ENCODE results near the gene MEX3D. TPM values are rescaled to one million over a fixed set of nuclear protein-coding genes. Genes with fewer than 3 reads are reported as not detected.

The MEX3D gene
- total and polyA plus RNA-seq, 4 donors = 0.92 to 9.1 (median 5.2) TPM

DNA sequence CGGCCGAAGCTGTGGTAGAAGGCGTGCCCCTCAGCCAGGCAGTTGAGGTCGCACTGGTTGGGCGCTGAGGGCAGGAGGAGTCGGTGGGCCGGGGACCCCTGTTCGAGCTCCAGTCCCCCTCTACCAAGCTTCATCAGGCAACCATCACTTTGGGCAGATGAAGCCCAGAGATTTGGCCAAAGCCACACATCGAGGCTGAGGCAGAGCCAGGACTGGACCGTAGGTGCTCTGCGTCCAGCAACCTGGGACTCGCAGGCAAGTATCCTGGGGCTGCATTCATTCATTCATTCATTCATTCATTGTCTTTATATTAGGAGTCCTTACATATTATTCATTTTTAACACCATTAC lies 59.6 kb downstream of the MEX3D start:
- H3K27me3 ChIP-seq (ENCODE audit: control insufficient read depth in 4 of 4, insufficient read depth in 4 of 4, low read length in 3 of 4) = no peaks in the 10 kb centered on the region
- TF ChIP-seq NR2F2 (IDR thresholded peaks at IDR 0.05) (no peak), YY1 (IDR thresholded peaks at IDR 0.05) (no peak), HNF4A (conservative IDR thresholded peaks at IDR 0.05) (no peak), RAD21 (IDR thresholded peaks at IDR 0.05) (no peak)
- TF ChIP-seq, protein P1, sequence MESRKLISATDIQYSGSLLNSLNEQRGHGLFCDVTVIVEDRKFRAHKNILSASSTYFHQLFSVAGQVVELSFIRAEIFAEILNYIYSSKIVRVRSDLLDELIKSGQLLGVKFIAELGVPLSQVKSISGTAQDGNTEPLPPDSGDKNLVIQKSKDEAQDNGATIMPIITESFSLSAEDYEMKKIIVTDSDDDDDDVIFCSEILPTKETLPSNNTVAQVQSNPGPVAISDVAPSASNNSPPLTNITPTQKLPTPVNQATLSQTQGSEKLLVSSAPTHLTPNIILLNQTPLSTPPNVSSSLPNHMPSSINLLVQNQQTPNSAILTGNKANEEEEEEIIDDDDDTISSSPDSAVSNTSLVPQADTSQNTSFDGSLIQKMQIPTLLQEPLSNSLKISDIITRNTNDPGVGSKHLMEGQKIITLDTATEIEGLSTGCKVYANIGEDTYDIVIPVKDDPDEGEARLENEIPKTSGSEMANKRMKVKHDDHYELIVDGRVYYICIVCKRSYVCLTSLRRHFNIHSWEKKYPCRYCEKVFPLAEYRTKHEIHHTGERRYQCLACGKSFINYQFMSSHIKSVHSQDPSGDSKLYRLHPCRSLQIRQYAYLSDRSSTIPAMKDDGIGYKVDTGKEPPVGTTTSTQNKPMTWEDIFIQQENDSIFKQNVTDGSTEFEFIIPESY (IDR thresholded peaks at IDR 0.05) = no peak
- TF ChIP-seq, protein P2, sequence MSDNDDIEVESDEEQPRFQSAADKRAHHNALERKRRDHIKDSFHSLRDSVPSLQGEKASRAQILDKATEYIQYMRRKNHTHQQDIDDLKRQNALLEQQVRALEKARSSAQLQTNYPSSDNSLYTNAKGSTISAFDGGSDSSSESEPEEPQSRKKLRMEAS (IDR thresholded peaks at IDR 0.05) = no peak
- no peaks in the 10 kb centered on the region for H3K36me3 ChIP-seq (ENCODE audit: control insufficient read depth in 4 of 4, insufficient read depth in 3 of 4, low read depth in 1 of 4, low read length in 3 of 4)
- no peak overlapping the region for H3K9ac ChIP-seq (ENCODE audit: low read depth in 1 of 2, low read length in 2 of 2)
- no peak overlapping the region for H3K27ac ChIP-seq (ENCODE audit: low read depth in 1 of 2, low read length in 2 of 2)
- H3K4me1 ChIP-seq (ENCODE audit: control insufficient read depth in 4 of 4, insufficient read depth in 4 of 4, low read length in 3 of 4) = peaks cover 3 to 29% (median 14%) of the 10 kb centered on the region in 4 donors
- H3K9me3 ChIP-seq (ENCODE audit: control insufficient read depth in 4 of 4, low read length in 3 of 4) = no peaks in the 10 kb centered on the region
- no peak for DNase-seq (ENCODE audit: low spot score)
- peak overlapping the region in 1 of 3 donors; percentile 26 for H3K4me3 ChIP-seq (ENCODE audit: low read depth in 1 of 3, low read length in 3 of 3)
- 54% methylated on average over 12 of the region's 12 CpGs for WGBS

DNA sequence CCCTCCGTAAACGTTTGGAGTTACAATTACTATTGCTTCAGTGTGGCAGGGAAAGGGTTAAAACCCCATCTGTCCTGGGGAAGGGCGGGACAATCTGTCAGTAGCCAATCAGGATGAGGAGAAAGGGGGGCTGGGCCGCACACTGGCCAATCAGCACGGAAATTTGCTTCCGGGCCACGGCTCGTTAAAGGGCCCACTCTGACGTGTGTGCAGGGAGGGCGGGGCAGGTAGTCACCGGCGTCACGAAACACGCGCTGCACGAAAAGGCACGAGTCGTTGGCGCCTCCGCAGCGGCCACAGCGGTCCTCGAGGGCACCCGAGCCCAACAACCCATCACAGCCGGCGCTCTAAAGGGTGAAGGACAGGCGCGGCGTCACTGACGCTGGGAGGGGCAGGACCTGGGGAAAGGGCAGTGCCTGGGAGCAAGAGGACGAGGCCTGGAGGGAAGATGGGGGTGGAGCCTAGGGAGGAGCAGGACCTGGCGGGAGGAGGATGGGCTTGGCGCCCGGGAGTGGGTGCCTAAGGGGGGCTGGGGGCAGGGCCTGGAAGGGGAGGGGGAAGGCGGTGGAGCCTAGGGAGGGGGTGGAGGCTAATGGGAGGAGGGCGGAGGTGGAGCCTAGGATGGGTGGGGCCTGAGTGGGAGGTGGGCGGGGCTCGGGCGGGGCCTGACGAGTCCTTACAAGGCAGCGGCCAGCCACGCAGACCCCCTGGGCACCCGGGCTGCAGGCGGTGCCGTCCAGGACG lies 60.2 kb downstream of the MEX3D start:
- H3K36me3 ChIP-seq (ENCODE audit: control insufficient read depth in 4 of 4, insufficient read depth in 3 of 4, low read depth in 1 of 4, low read length in 3 of 4) = no peaks in the 10 kb centered on the region
- DNase-seq (ENCODE audit: low spot score) = peak; percentile 92
- H3K9me3 ChIP-seq (ENCODE audit: control insufficient read depth in 4 of 4, low read length in 3 of 4) = no peaks in the 10 kb centered on the region
- no peak overlapping the region for H3K9ac ChIP-seq (ENCODE audit: low read depth in 1 of 2, low read length in 2 of 2)
- H3K27ac ChIP-seq (ENCODE audit: low read depth in 1 of 2, low read length in 2 of 2) = peak overlapping the region; percentile 58 to 73
- WGBS = 3% methylated on average over 46 of the region's 46 CpGs
- peak overlapping the region; percentile 21 to 56 (median 26) for H3K4me3 ChIP-seq (ENCODE audit: low read depth in 1 of 3, low read length in 3 of 3)
- H3K4me1 ChIP-seq (ENCODE audit: control insufficient read depth in 4 of 4, insufficient read depth in 4 of 4, low read length in 3 of 4) = peaks cover 3 to 29% (median 14%) of the 10 kb centered on the region in 4 donors
- H3K27me3 ChIP-seq (ENCODE audit: control insufficient read depth in 4 of 4, insufficient read depth in 4 of 4, low read length in 3 of 4) = no peaks in the 10 kb centered on the region
- TF ChIP-seq, protein P1 (IDR thresholded peaks at IDR 0.05) = no peak
- TF ChIP-seq SP1 (IDR thresholded peaks at IDR 0.05) (peak; percentile 94), GABPA (IDR thresholded peaks at IDR 0.05 in 1 of 2, conservative IDR thresholded peaks at IDR 0.05 in 1 of 2) (peak in 1 of 2 donors; percentile 51), HNF4A (conservative IDR thresholded peaks at IDR 0.05) (peak; percentile 3 to 48), RXRA (IDR thresholded peaks at IDR 0.05) (peak; percentile 23 to 36), JUND (IDR thresholded peaks at IDR 0.05) (no peak), FOXA2 (IDR thresholded peaks at IDR 0.05) (no peak)
- TF ChIP-seq, protein P2 (IDR thresholded peaks at IDR 0.05) = peak; percentile 96
- TF ChIP-seq, protein P3, sequence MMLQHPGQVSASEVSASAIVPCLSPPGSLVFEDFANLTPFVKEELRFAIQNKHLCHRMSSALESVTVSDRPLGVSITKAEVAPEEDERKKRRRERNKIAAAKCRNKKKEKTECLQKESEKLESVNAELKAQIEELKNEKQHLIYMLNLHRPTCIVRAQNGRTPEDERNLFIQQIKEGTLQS (IDR thresholded peaks at IDR 0.05) = no peak
